Measurements from ENCODE around the gene TAP1. TPM values are rescaled to one million over a fixed set of nuclear protein-coding genes. Genes with fewer than 3 reads are reported as not detected.

TAP1 gene
- total RNA-seq, 1 experiment from 2014 or later, result 74.7 TPM

- Histone ChIP-seq H3K4me3 (ENCODE audit: low read depth in 2 of 2, low read length in 2 of 2) (no peak overlapping the region), H3K9me3 (ENCODE audit: control insufficient read depth, insufficient read depth, low read depth, low read length) (no peaks in the 10 kb centered on the region), H3K27ac (ENCODE audit: low read length) (no peak overlapping the region), H3K4me1 (ENCODE audit: control insufficient read depth, insufficient read depth, low read length) (no peaks in the 10 kb centered on the region), H3K27me3 (ENCODE audit: control insufficient read depth, insufficient read depth, low read length) (no peaks in the 10 kb centered on the region), H3K36me3 (ENCODE audit: control insufficient read depth, insufficient read depth, low read length) (no peaks in the 10 kb centered on the region)
- POLR2A ChIA-PET, result interaction anchor here (0.5 kb wide), 1 partner anchor 17 kb away, joined by 4 read pairs; no protein-coding TSS in a partner anchor
- no TSS peak for BruUV-seq (replicated peaks)
- intact Hi-C loops (cut with micrococcal nuclease; ENCODE audit: unreplicated experiment) (loop anchor here (5.0 kb wide), 2 partner anchors 60 to 95 kb away; no protein-coding TSS in a partner anchor), in situ Hi-C loops (cut with HindIII; ENCODE audit: low pct_unique_long_range_greater_than_20kb, low sequenced_read_pairs) (no loop called here)
- ATAC-seq (no peak), DNase-seq (ENCODE audit: low read depth, low spot score) (no peak)
- CTCF ChIA-PET, result no interaction called here
- TF ChIP-seq CTCF (IDR thresholded peaks at IDR 0.05) (no peak), TCF7L2 (IDR thresholded peaks at IDR 0.05; ENCODE audit: low read depth, low read length) (no peak)
Measured at GRCh38 chr6:32887616-32888015, 34.1 kb upstream of the TAP1 start.

GRCh38 chr6:32886681-32887383 is 33.3 kb upstream of the TAP1 start:
- Histone ChIP-seq H3K27ac (ENCODE audit: low read length) (no peak overlapping the region), H3K27me3 (ENCODE audit: control insufficient read depth, insufficient read depth, low read length) (no peaks in the 10 kb centered on the region), H3K36me3 (ENCODE audit: control insufficient read depth, insufficient read depth, low read length) (no peaks in the 10 kb centered on the region), H3K4me1 (ENCODE audit: control insufficient read depth, insufficient read depth, low read length) (no peaks in the 10 kb centered on the region), H3K4me3 (ENCODE audit: low read depth in 2 of 2, low read length in 2 of 2) (no peak overlapping the region), H3K9me3 (ENCODE audit: control insufficient read depth, insufficient read depth, low read depth, low read length) (no peaks in the 10 kb centered on the region)
- intact Hi-C loops (cut with micrococcal nuclease; ENCODE audit: unreplicated experiment), result loop anchor here (5.0 kb wide), 2 partner anchors 60 to 95 kb away; no protein-coding TSS in a partner anchor
- ChIA-PET CTCF (interaction anchor here (0.6 to 1.8 kb wide), 3 partner anchors 47 to 98 kb away, joined by 3 to 11 read pairs (median 4); no protein-coding TSS in a partner anchor), POLR2A (interaction anchor here (0.6 to 1.2 kb wide), 3 partner anchors 57 to 145 kb away, joined by 3 to 4 read pairs (median 3); no protein-coding TSS in a partner anchor)
- TF ChIP-seq CTCF (IDR thresholded peaks at IDR 0.05), result no peak
- TF ChIP-seq TCF7L2 (IDR thresholded peaks at IDR 0.05; ENCODE audit: low read depth, low read length), result no peak
- no peak for TF ChIP-seq POLR2AphosphoS5 (IDR thresholded peaks at IDR 0.05; ENCODE audit: low read depth, low read length)
- TF ChIP-seq SIN3A (IDR thresholded peaks at IDR 0.05; ENCODE audit: borderline replicate concordance, insufficient read depth, low read depth, low read length), result no peak
- no peak for TF ChIP-seq REST (IDR thresholded peaks at IDR 0.05; ENCODE audit: insufficient read depth in 1 of 2, low read depth in 2 of 2, low read length in 1 of 2)
- no peak for DNase-seq (ENCODE audit: low read depth, low spot score)
- ATAC-seq, result no peak
- in situ Hi-C loops (cut with HindIII; ENCODE audit: low pct_unique_long_range_greater_than_20kb, low sequenced_read_pairs), result no loop called here
- BruUV-seq (replicated peaks), result no TSS peak

Data from Panc1 (cell line).